Stimulated activated CD8-positive, alpha-beta memory T cell treated with anti-CD3 and anti-CD28 coated beads, Interleukin-2, amount 100 ng/mL, for 1 hour (primary cell): Measurements from ENCODE around the gene BICDL2.
"Not testable (repeated sequence)": the region's sequence is repeated elsewhere in the genome, so short reads cannot be mapped to it uniquely, and the experiment has no call there.

Experiments used
- DNase-seq, 2 donors: peaks; one replicate each; pipeline ENCODE4 v3.0.0-alpha.2; 2020; ENCODE audit warnings: low read depth in 2 of 2

BICDL2 gene, protein sequence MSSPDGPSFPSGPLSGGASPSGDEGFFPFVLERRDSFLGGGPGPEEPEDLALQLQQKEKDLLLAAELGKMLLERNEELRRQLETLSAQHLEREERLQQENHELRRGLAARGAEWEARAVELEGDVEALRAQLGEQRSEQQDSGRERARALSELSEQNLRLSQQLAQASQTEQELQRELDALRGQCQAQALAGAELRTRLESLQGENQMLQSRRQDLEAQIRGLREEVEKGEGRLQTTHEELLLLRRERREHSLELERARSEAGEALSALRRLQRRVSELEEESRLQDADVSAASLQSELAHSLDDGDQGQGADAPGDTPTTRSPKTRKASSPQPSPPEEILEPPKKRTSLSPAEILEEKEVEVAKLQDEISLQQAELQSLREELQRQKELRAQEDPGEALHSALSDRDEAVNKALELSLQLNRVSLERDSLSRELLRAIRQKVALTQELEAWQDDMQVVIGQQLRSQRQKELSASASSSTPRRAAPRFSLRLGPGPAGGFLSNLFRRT

GRCh38 chr16:3036726-3037315 lies at the start of gene BICDL2:
Gene BICDL2, minus strand, starts transcription at chr16:3036944. Its CDS starts 1,448 bp downstream, at chr16:3035496.
- no peak for DNase-seq

DNA sequence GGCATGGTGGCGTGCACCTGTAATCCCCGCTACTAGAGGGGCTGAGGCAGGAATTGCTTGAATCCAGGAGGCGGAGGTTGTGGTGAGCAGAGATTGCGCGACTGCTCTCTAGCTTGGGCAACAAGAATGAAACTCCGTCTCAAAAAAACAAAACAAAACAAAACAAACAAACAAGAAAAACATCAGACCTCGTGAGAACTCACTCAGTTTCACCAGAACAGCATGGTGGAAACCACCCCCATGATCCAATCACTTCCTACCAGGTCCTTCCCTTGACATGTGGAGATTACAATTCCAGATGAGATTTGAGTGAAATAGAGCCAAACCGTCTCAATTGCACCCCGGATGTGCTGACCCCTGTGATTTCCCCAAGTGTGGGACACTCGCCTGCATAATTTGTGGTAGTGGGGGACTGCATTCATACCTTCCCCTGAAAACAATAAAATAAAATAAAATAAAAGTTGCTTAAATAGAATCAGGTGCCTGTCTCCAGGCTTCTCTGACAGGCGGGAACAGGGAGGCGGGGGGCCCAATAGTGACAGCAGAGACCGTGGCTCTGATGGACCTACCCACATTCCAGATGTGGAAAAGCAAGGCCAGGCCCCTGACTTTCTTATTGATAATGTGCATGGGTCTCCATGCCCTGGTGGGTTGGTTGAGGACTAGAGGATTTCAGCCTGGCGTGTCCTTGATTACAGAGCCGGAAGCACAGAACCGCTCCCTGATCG lies 49.3 kb upstream of the BICDL2 start:
- no peak for DNase-seq

DNA sequence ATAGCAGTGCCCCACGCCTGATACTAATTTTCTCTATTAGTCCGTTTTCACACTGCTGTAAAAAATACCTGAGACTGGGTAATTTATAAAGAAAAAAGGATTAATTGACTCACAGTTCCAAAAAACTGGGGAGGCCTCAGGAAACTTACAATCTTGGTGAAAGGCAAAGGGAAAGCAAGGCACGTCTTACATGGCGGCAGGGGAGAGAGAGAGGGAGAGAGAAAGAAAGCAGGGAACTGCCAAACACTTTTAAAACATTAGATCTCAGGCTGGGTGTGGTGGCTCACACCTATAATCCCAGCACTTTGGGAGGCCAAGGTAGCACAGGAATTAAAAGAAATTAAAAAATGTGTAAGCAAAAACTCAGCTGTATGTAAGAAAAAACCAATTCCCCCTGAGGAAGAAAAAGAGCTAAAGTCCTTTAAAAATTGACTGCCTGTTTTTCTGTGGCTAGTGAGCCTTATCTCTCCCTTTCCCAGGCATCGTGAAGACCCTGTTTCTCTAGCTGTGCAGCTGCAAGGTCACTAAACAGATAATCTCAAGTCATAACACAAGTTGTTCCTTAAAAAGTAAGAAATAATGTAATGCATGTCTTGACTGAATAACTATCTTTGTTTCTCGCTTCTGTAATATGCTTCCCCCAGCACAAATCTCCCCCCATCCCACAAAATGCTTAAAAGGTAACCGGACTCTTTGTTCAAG lies 48.4 kb upstream of the BICDL2 start:
- no peak for DNase-seq

- no peak for DNase-seq
Observed at GRCh38 chr16:3084491-3084890, 47.7 kb upstream of the BICDL2 start.

DNA sequence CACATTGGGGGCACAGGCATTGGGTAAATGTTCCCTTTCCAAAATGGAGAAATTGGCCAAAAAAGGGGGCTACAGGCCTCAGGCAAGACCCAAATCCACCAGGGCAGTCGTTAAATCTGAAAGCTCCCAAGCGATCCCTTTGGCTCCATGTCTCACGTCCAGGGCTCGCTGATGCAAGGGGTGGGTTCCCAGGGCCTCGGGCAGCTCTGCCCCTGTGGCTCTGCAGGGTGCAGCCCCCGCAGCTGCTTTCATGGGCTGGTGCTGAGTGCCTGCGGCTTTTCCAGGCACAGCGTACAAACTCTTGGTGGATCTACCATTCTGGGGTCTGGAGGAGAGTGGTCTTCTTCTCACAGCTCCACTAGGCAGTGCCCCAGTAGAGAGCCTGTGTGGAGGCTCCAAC lies 46.7 kb upstream of the BICDL2 start:
- DNase-seq = not testable (repeated sequence)

DNA sequence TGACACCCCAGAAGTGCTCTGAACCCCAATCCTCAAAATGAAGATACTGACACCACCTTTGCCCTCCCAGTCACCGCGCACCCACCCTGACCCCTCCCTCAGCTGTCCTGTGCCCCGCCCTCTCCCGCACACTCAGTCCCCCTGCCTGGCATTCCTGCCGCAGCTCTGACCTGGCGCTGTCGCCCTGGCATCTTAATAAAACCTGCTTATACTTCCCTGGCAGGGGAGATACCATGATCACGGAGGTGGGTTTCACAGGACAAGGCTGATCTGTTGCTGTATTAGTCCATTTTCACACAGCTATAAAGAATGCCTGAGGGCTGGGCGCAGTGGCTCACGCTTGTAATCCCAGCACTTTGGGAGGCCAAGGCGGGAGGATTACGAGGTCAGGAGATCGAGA lies 45.2 kb upstream of the BICDL2 start:
- not testable (repeated sequence) for DNase-seq

- no peak for DNase-seq
Observed at GRCh38 chr16:3080024-3080423, 43.3 kb upstream of the BICDL2 start.

DNA sequence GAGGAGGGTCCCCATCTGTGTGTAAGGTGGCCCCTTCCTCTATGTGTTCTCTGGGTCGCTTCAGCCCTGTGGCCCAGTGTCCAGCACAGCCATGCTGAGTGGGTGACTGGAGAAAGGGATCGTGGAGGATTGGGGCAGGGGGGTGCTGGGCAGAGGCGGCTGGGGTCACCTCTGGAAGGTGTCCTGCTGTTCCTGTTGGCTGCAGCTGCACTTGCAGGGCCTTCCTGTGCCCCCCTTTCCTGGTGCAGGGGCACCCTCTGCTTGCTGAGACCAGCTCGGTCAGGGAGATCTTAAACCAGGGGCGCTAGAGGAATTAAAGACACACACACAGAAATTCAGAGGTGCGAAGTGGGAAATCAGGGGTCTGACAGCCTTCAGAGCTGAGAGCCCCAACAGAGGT lies 39.8 kb upstream of the BICDL2 start:
- DNase-seq = no peak

GRCh38 chr16:3075946-3076345 lies 39.2 kb upstream of the BICDL2 start:
- DNase-seq = not testable (repeated sequence)

DNA sequence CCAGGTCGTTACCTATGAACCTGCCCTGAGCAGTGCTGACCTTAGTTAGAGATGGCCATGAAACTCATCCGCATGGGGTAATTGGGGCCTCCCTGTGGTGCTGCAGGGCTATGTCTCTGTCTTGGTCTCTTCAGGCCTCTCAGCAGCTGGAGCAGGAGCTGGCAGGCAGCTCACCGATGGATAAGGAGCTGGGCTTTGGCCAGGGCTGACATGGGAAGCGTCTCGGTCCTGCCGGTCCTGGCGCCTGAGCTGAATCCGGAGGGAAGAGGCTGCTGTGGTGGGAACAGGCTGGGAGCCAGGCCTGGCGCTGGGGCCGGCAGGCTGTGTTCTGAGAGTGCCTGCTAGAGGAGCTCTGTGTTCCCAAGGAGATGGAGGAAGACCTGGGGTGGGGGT lies 38.8 kb upstream of the BICDL2 start:
- no peak for DNase-seq

DNA sequence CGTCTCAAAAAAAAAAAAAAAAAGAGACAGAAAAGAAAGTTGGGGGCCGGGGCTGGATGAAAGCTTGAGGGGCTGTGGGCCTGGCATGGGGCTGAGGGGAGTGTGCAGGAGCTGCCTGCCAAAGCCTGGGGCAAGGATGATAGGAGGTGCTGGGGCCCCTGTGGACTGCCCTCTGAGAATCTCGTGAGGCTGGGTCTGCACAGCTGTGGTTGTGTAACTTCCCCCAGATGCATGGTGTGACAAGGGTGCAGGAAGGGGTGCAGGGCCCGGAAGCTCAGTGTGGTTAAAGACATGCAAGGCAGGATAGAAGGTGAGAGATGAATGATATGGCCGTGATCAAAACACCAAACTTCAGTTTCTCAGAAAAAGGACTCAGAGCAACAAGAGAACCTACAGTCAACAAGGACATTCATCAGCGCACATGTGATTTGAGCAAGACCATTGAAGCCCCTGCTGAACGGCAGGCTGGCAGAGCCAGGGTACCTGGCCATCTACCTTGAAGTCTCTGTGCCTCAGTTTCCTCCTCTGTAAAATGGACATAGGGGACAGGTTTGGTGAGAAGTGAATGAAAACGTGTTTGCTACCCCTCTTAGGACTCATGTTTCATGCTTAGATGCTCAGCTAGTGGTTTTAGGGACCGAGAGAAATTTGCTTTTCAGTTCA lies 38.2 kb upstream of the BICDL2 start:
- peak; percentile 58 to 61 for DNase-seq

GRCh38 chr16:3073448-3073847 lies 36.7 kb upstream of the BICDL2 start:
- no peak for DNase-seq

DNA sequence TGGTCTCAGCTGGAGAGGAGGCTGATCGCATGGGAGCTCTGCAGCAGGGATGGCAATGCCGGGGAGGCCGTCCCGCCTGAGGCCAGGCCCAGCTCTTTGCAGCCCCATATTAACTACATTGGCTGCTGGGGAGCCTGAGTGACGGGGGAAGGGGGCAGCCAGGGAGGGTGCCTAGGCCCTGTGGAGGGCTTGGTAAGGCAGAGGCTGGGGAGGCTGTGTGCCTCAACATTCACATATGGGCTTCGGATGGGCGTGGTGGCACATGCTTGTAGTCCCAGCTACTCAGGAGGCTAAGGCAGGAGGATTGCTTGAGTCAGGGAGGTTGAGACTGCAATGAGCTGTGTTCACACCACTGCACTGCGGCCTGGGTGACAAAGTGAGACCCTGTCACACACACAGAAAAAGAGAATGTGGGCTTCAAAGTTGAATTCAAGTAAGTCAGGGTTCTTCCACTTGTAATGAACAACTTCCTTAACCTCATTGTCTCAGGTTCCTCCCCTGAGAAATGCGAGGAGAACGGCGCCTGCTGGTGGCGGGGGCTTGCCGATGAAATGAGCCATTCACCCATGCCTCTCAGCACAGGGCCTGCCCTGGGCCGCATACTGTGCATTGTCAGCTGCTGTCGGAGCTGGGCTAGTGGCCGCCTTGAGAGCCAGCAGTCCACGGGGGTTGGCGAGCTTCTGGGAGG lies 36.0 kb upstream of the BICDL2 start:
- not testable (repeated sequence) for DNase-seq

GRCh38 chr16:3072148-3072547 lies 35.4 kb upstream of the BICDL2 start:
- DNase-seq = not testable (repeated sequence)

- no peak for DNase-seq
Observed at GRCh38 chr16:3071655-3072054, 34.9 kb upstream of the BICDL2 start.

- no peak for DNase-seq
Observed at GRCh38 chr16:3070608-3071111, 33.9 kb upstream of the BICDL2 start.

DNA sequence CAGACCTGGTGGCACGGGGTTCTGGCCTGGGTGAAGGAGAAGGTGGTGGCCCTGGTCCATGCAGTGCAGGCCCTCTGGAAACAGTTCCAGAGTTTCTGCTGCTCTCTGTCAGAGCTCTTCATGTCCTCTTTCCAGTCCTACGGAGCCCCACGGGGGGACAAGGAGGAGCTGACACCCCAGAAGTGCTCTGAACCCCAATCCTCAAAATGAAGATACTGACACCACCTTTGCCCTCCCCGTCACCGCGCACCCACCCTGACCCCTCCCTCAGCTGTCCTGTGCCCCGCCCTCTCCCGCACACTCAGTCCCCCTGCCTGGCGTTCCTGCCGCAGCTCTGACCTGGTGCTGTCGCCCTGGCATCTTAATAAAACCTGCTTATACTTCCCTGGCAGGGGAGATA lies 32.4 kb upstream of the BICDL2 start:
- not testable (repeated sequence) for DNase-seq

GRCh38 chr16:3068487-3068886 lies 31.7 kb upstream of the BICDL2 start:
- no peak for DNase-seq

- DNase-seq = no peak
Observed at GRCh38 chr16:3066440-3066748, 29.6 kb upstream of the BICDL2 start.

GRCh38 chr16:3065742-3066439 lies 29.1 kb upstream of the BICDL2 start:
- no peak for DNase-seq
